Esophagus muscularis mucosa (tissue), 4 donors: ENCODE results near the gene LRP1. TPM values are rescaled to one million over a fixed set of nuclear protein-coding genes. Genes with fewer than 3 reads are reported as not detected.
A peak's percentile ranks its signal among the peaks of the same experiment; 100 is the strongest.

ENCODE experiments used
- DNase-seq: peaks from one replicate; pipeline ENCODE4 v3.0.0-alpha.2; 2017; ENCODE audit errors: extremely low spot score
- H3K27ac ChIP-seq, 4 donors: fragments of 200-600 bp; sonication (generic); replicated peaks in 1 of 4; 1 replicate in 3 of 4; 2 replicates in 1 of 4; pipeline ENCODE4 v1.5.1; 2016 to 2019; ENCODE audit warnings: mild to moderate bottlenecking in 1 of 4
- H3K27me3 ChIP-seq, 4 donors: fragments of 200-600 bp; sonication (generic); one replicate each; pipeline versions ENCODE4 v1.5.1 to v1.6.0; 2016 to 2019
- H3K36me3 ChIP-seq, 4 donors: fragments of 200-600 bp; sonication (generic); one replicate each; pipeline ENCODE4 v1.5.1; 2016 to 2019
- H3K4me1 ChIP-seq, 4 donors: fragments of 200-600 bp; sonication (generic); one replicate each; pipeline ENCODE4 v1.5.1; 2016 to 2019
- H3K4me3 ChIP-seq, 4 donors: fragments of 200-600 bp; sonication (generic); 1 replicate in 2 of 4; 2 replicates in 2 of 4; pipeline ENCODE4 v1.5.1; 2016 to 2019; ENCODE audit warnings: mild to moderate bottlenecking in 4 of 4, moderate library complexity in 1 of 4
- H3K9me3 ChIP-seq, 4 donors: fragments of 200-600 bp; sonication (generic); 1 replicate in 3 of 4; 2 replicates in 1 of 4; pipeline ENCODE4 v1.5.1; 2016 to 2019
- CTCF ChIP-seq, 3 experiments: fragments of 200-600 bp in 2 of 3; fragments of 450-650 bp in 1 of 3; sonication (generic) in 2 of 3; IDR thresholded peaks; one replicate each; pipeline ENCODE4 v1.5.1; 2017 to 2019; ENCODE audit warnings: antibody characterized with exemption in 3 of 3, mild to moderate bottlenecking in 2 of 3, moderate library complexity in 1 of 3
- EP300 ChIP-seq: sonication (generic); formaldehyde crosslinking; IDR thresholded peaks from one replicate; pipeline ENCODE4 v1.6.1; 2017; ENCODE audit warnings: antibody characterized with exemption
- POLR2A ChIP-seq: fragments of 450-650 bp; IDR thresholded peaks from one replicate; pipeline ENCODE4 v1.6.1; 2017; ENCODE audit warnings: antibody characterized with exemption, moderate library complexity, mild to moderate bottlenecking, low read depth
- POLR2AphosphoS5 ChIP-seq, 2 donors: sonication (generic); formaldehyde crosslinking; IDR thresholded peaks; one replicate each; pipeline ENCODE4 v1.6.1; 2017; ENCODE audit warnings: antibody characterized with exemption in 2 of 2
- WGBS: methylation state at CpG from one replicate; pipeline ENCODE4 v1.1.5; 2018; 5-methylcytosine and 5-hydroxymethylcytosine counted together
- intact Hi-C: fragments of 100-400 bp; cut with DNase I; formaldehyde crosslinking; loops from one replicate; pipeline ENCODE4 v1.15.1; 2023
- total RNA-seq, 4 donors: library from RNA; depleted of rRNA; stranded (reverse); fragments of >200 nt; gene quantifications; one replicate each; pipeline versions ENCODE4 v1.1.0 to v1.2.1, GENCODE V29; 2016

Gene LRP1
- total RNA-seq, 4 donors from 2014 or later: 203 to 338 (median 250) TPM

GRCh38 chr12:57107456-57108155 lies 20.7 kb upstream of the LRP1 start:
- Histone ChIP-seq H3K36me3 (peaks cover 28 to 56% (median 51%) of the 10 kb centered on the region in 4 donors), H3K27ac (peak overlapping the region in 3 of 4 donors; percentile 5 to 99 (median 17)), H3K27me3 (no peaks in the 10 kb centered on the region), H3K9me3 (no peaks in the 10 kb centered on the region), H3K4me3 (no peak overlapping the region), H3K4me1 (peaks cover 17 to 58% (median 54%) of the 10 kb centered on the region in 4 donors)
- 54% methylated on average over 7 of the region's 7 CpGs for WGBS
- TF ChIP-seq EP300 (no peak), CTCF (IDR thresholded peaks at IDR 0.05) (no peak), POLR2A (no peak), POLR2AphosphoS5 (IDR thresholded peaks at IDR 0.05) (no peak)
- no peak for DNase-seq
- intact Hi-C loops: no loop called here

DNA sequence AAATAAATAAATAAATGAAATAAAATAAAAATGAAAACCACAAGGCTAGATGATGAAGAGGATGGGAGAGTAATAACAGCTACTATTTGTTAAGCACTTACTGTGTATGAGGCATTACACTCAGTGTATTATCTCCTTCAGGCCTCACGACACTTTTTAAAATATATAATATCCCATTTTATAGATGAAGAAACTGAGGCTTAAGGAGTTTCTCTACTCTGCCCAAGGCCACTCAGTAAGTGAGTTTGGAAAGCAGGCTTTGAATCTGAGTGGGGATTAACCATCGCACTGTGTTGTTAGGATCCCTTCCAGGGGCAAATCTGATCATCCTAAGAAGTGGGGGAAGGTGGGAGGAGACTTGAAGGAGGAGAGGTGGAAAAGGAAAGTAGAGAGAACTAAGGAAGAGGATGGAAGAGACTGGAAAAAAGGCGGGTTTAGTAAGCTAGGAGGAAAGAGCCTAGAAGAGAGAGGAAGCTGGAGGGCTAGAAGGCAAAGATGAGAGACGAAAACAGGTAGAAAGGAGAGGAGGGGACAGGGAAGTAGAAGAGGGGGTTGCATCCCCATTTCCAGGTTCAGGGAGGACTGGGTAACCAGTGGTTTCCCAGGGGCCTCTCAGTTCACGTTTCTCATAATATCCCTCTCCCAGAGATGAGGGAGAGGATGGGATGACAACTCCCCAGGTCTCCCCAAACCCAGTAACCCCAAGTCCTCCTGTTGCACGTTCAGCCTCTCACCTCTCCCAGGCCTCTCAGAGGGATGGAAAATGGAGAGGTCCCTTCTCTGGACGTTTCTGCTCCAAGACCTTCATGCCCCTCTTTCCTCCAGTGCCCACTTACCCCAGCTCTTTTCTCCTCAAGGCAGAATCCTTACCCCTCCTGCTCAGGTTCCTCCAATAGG lies 18.8 kb upstream of the LRP1 start:
- peak overlapping the region; percentile 67 to 82 (median 76) for H3K4me3 ChIP-seq
- peaks cover 22 to 40% (median 39%) of the 10 kb centered on the region in 4 donors for H3K36me3 ChIP-seq
- no peak for DNase-seq
- 64% methylated on average over 7 of the region's 7 CpGs for WGBS
- H3K27ac ChIP-seq: peak overlapping the region; percentile 98 to 99 (median 98)
- H3K4me1 ChIP-seq: peaks cover 17 to 61% (median 54%) of the 10 kb centered on the region in 4 donors
- no peaks in the 10 kb centered on the region for H3K9me3 ChIP-seq
- TF ChIP-seq POLR2A (no peak), EP300 (no peak), CTCF (IDR thresholded peaks at IDR 0.05) (no peak), POLR2AphosphoS5 (IDR thresholded peaks at IDR 0.05) (no peak)
- no peaks in the 10 kb centered on the region for H3K27me3 ChIP-seq
- intact Hi-C loops: loop anchor here (2.0 to 5.0 kb wide), 2 partner anchors 21 to 102 kb away; partner anchors contain the start of genes NAB2 and ZBTB39

DNA sequence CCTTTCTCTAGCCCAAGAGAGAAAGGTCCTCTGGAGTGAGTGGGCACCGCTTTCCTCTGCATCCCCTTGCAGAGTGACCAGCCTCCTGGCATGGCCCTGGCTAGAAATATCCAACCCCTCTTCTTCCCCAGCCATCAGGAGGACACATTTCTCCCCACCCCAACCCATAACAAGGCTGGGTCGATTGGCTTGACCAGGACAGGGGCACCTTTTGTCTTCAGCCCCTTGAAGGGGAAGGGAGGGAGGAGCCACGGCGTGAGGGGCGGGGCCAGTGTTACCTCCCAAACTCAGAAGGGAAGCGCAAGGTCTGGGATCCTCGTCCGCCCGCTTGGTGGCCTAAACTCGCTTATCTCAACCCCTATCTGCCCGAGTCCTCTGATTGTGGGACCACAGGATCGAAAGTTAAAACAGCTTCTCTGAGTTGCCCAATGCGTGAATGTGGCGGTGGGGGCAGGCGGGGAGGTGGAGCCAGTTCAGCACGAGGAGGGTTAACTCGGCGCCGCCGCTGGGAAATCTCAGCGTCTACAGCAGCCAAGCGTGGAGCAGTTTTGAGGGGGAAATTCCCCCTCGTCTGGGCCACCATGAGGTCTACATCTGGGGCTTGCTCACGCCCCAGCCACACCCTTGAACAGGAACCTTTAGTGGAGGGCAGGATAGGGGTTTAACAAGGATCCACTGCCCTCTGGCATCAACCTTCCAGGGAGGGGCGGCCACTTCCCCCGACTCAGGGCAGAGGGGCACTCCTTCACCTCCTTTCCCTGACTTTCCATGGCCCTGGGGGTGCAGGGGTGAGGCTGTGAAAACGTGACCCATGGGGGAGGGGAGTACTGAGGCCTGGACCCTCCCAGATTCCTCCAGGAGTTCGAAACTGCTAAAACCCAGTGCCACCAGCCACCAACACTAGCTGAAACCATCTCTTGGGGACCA lies 17.9 kb upstream of the LRP1 start:
- 6% methylated on average over 11 of the region's 28 CpGs for WGBS
- no peaks in the 10 kb centered on the region for H3K27me3 ChIP-seq
- intact Hi-C loops: loop anchor here (2.0 to 5.0 kb wide), 2 partner anchors 22 to 103 kb away; partner anchors contain the start of genes NAB2 and ZBTB39
- H3K4me3 ChIP-seq: peak overlapping the region; percentile 67 to 82 (median 76)
- TF ChIP-seq CTCF (IDR thresholded peaks at IDR 0.05) (no peak), POLR2AphosphoS5 (IDR thresholded peaks at IDR 0.05) (peak; percentile 54 to 64), POLR2A (no peak), EP300 (no peak)
- H3K4me1 ChIP-seq: peaks cover 17 to 61% (median 54%) of the 10 kb centered on the region in 4 donors
- no peak for DNase-seq
- peaks cover 14 to 31% (median 30%) of the 10 kb centered on the region in 4 donors for H3K36me3 ChIP-seq
- peak overlapping the region; percentile 98 to 99 (median 98) for H3K27ac ChIP-seq
- no peaks in the 10 kb centered on the region for H3K9me3 ChIP-seq
